Stimulated activated CD8-positive, alpha-beta memory T cell treated with anti-CD3 and anti-CD28 coated beads, Interleukin-2, amount 100 ng/mL, for 1 hour (primary cell): ENCODE measurements around the gene ITGB6.

ENCODE experiments used
- DNase-seq, 2 donors: peaks; one replicate each; pipeline ENCODE4 v3.0.0-alpha.2; 2020; ENCODE audit warnings: low read depth in 2 of 2

ITGB6 gene

DNA sequence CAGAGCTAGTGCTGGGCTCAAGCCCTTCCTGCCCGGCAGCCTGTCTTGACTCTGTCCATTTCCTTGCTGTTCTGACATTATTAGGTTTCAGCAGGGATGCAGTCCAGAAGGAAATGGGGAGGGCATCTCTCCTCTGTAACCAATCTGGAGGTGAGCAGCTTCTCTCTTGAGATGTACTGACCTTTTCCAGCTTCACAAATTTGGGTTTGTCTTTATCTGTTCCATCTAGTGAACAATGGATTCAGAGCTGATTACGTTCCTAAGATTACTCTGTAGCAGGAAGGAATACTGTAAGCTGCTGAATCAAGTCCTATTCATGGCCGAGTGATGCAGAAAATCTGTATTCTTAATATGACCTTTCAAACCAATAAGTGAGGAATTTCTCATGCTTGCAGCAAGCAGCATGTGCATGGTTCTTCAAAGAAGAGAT lies 148.7 kb downstream of the ITGB6 start:
- no peak for DNase-seq

DNA sequence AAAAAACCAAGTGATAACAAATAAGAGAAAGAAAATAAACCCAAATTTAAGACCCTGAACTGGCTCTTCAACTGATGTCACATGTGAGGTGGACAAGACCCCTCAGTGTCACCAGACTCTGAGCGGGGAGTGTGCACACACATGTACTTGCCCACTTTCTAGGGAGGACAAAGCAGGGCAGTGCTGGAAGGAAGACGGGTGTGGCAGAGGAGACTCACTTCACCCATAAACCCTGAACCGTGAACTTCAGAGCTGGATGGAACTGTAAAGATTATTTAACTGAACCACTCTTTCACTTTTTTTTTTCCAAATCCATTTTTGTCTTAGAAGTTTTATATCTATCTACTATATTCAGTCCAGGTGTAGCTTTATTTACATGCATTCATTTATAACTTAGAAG lies 149.9 kb downstream of the ITGB6 start:
- no peak for DNase-seq
